HepG2 (cell line): ENCODE measurements around the gene TGFBI. TPM values are rescaled to one million over a fixed set of nuclear protein-coding genes. Genes with fewer than 3 reads are reported as not detected.
A peak's percentile ranks its signal among the peaks of the same experiment; 100 is the strongest.

Experiments used
- ATF1 ChIP-seq: IDR thresholded peaks from 2 replicates; pipeline ENCODE4 v1.6.1; 2016; ENCODE audit warnings: mild to moderate bottlenecking, control low read depth
- CEBPB ChIP-seq: IDR thresholded peaks from 2 replicates; pipeline ENCODE4 v1.6.1; 2011; ENCODE audit warnings: low read depth, low read length, improper control_type of control experiment, borderline replicate concordance
- FOSL2 ChIP-seq: sonication (generic); formaldehyde crosslinking; IDR thresholded peaks from 2 replicates; pipeline ENCODE4 v1.4.0; 2020; ENCODE audit warnings: missing genetic modification reagents
- GLMP ChIP-seq: sonication (generic); formaldehyde crosslinking; IDR thresholded peaks from 2 replicates; pipeline ENCODE4 v1.9.0; 2021; ENCODE audit warnings: missing genetic modification reagents, mild to moderate bottlenecking, borderline replicate concordance
- MEIS1 ChIP-seq: sonication (generic); formaldehyde crosslinking; IDR thresholded peaks from 2 replicates; pipeline ENCODE4 v1.9.0; 2021; ENCODE audit warnings: mild to moderate bottlenecking, missing genetic modification reagents, moderate library complexity, borderline replicate concordance
- MIER2 ChIP-seq: IDR thresholded peaks from 2 replicates; pipeline ENCODE4 v1.6.1; 2016; ENCODE audit warnings: missing biosample characterization, missing genetic modification reagents
- MXI1 ChIP-seq: IDR thresholded peaks from 3 replicates; pipeline ENCODE4 v1.6.1; 2012; ENCODE audit warnings: low read depth, low read length, inconsistent platforms, borderline replicate concordance
- POLR2AphosphoS5 ChIP-seq: IDR thresholded peaks from 2 replicates; pipeline ENCODE4 v1.6.1; 2012; ENCODE audit warnings: low read depth, low read length
- RFX1 ChIP-seq: fragments of 450-650 bp; IDR thresholded peaks from 2 replicates; pipeline ENCODE4 v1.6.1; 2017
- SNAPC5 ChIP-seq: sonication (generic); formaldehyde crosslinking; IDR thresholded peaks from 2 replicates; pipeline ENCODE4 v1.8.1; 2023; ENCODE audit warnings: mild to moderate bottlenecking, missing genetic modification reagents, borderline replicate concordance
- SP4 ChIP-seq: sonication (generic); formaldehyde crosslinking; IDR thresholded peaks from 2 replicates; pipeline ENCODE4 v1.8.1; 2023; ENCODE audit warnings: mild to moderate bottlenecking, missing genetic modification reagents
- YEATS4 ChIP-seq: sonication (generic); formaldehyde crosslinking; IDR thresholded peaks from 2 replicates; pipeline ENCODE4 v1.4.0; 2020; ENCODE audit warnings: missing genetic modification reagents, borderline replicate concordance
- ZBTB21 ChIP-seq: sonication (generic); formaldehyde crosslinking; IDR thresholded peaks from 2 replicates; pipeline ENCODE4 v1.4.0; 2020; ENCODE audit warnings: missing genetic modification reagents
- ZMYM4 ChIP-seq: sonication (generic); formaldehyde crosslinking; IDR thresholded peaks from 2 replicates; pipeline ENCODE4 v1.8.1; 2023; ENCODE audit warnings: mild to moderate bottlenecking, missing genetic modification reagents
- ZNF253 ChIP-seq: sonication (generic); formaldehyde crosslinking; IDR thresholded peaks from 2 replicates; pipeline ENCODE4 v1.8.0; 2022; ENCODE audit warnings: mild to moderate bottlenecking, missing genetic modification reagents, borderline replicate concordance
- ZNF572 ChIP-seq: sonication (generic); formaldehyde crosslinking; IDR thresholded peaks from 2 replicates; pipeline ENCODE4 v1.5.1; 2020; ENCODE audit warnings: mild to moderate bottlenecking, missing genetic modification reagents
- polyA plus RNA-seq, 8 experiments: library from polyadenylated mRNA; depleted of rRNA in 3 of 8; stranded (reverse) in 7 of 8; unstranded in 1 of 8; fragments of >200 nt; fragmentation: Illumina TruSeq in 4 of 8; extraction: Trizol in 4 of 8; gene quantifications; 2 replicates each; pipeline versions ENCODE4 v1.2.1 to v1.2.3, GENCODE V29; 2011 to 2016; ENCODE audit warnings: low read depth in 4 of 8, missing spikeins in 1 of 8, mixed read lengths in 1 of 8; ENCODE audit not compliant: insufficient read depth in 1 of 8
- total RNA-seq, 5 experiments: library from RNA; depleted of rRNA; stranded (reverse); fragments of >200 nt; fragmentation: Illumina TruSeq; extraction: Trizol; gene quantifications; 2 replicates each; pipeline ENCODE4 v1.2.3, GENCODE V29; 2016; ENCODE audit warnings: low read depth in 1 of 5
- TF ChIP-seq, protein P1 (sequence below): IDR thresholded peaks from 2 replicates; pipeline ENCODE4 v1.6.1; 2016; ENCODE audit warnings: missing compliant biosample characterization, missing genetic modification reagents, borderline replicate concordance
- TF ChIP-seq, protein P2 (sequence below): IDR thresholded peaks from 2 replicates; pipeline ENCODE4 v1.6.1; 2016; ENCODE audit warnings: low read depth
- TF ChIP-seq, protein P3 (sequence below): sonication (generic); formaldehyde crosslinking; IDR thresholded peaks from 2 replicates; pipeline ENCODE4 v1.5.1; 2020; ENCODE audit warnings: missing genetic modification reagents, mild to moderate bottlenecking, borderline replicate concordance
- TF ChIP-seq, protein P4 (sequence below): IDR thresholded peaks from 2 replicates; pipeline ENCODE4 v1.4.0; 2020; ENCODE audit warnings: mild to moderate bottlenecking, missing genetic modification reagents

TGFBI gene
- total and polyA plus RNA-seq, 2 of the 13 experiments (the other 11 are each of a cell fraction or from before 2014, with no cell fraction given), result 275 to 457 TPM

DNA sequence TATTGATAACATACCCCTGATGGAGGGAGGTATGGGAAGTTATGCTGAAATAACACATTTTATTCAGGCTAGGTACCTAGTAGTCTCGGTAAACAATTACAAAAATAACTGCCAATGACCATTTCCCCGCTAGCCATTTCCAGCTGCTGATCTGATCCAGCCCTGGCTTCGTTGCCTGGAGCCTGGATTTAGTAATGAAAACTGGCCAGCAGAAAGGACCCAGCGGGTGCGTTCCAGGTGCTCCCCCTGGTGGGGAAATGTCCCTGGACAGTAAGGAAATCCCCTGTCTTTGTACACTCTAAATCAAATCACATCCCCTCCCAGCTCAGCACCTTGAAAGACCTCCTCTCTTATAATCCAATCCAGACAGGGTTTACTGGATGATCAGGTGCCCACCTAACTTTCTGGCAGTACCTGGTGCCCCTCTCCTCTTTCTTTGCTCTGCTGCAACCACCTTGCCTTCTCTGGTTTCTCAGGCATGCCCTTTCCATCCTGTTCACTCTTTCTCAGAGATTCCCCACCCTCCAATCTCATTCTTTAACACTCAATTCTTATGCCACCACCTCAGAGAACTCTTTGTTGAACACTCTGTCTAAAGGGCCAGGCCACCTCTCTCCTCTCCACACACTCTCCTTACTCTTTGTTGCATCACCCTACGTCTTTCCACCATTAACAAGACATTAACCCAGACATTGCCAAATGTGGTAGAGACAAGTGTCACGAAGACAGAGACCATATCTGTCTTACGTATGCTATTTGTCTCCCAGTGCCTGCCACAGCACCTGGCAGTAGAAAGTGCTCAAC is 53.8 kb downstream of the TGFBI start (continued):
- no peak for TF ChIP-seq MXI1
- no peak for TF ChIP-seq SP4 (CRISPR knock-in tag)
- no peak for TF ChIP-seq ZBTB21 (CRISPR knock-in tag)
- no peak for TF ChIP-seq ZNF572
- no peak for TF ChIP-seq SNAPC5
- TF ChIP-seq, protein P1, sequence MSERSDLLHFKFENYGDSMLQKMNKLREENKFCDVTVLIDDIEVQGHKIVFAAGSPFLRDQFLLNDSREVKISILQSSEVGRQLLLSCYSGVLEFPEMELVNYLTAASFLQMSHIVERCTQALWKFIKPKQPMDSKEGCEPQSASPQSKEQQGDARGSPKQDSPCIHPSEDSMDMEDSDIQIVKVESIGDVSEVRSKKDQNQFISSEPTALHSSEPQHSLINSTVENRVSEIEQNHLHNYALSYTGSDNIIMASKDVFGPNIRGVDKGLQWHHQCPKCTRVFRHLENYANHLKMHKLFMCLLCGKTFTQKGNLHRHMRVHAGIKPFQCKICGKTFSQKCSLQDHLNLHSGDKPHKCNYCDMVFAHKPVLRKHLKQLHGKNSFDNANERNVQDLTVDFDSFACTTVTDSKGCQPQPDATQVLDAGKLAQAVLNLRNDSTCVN, result no peak
- TF ChIP-seq MEIS1 (CRISPR knock-in tag), result no peak
- TF ChIP-seq ZMYM4 (CRISPR knock-in tag), result no peak
- TF ChIP-seq FOSL2 (CRISPR knock-in tag), result 0 out of 2 replicates have a peak, but pooled peaks have one; percentile 26
- TF ChIP-seq, protein P2, sequence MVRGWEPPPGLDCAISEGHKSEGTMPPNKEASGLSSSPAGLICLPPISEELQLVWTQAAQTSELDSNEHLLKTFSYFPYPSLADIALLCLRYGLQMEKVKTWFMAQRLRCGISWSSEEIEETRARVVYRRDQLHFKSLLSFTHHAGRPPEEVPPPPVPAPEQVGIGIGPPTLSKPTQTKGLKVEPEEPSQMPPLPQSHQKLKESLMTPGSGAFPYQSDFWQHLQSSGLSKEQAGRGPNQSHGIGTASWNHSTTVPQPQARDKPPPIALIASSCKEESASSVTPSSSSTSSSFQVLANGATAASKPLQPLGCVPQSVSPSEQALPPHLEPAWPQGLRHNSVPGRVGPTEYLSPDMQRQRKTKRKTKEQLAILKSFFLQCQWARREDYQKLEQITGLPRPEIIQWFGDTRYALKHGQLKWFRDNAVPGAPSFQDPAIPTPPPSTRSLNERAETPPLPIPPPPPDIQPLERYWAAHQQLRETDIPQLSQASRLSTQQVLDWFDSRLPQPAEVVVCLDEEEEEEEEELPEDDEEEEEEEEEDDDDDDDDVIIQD (CRISPR knock-in tag), result no peak
- TF ChIP-seq, protein P3, sequence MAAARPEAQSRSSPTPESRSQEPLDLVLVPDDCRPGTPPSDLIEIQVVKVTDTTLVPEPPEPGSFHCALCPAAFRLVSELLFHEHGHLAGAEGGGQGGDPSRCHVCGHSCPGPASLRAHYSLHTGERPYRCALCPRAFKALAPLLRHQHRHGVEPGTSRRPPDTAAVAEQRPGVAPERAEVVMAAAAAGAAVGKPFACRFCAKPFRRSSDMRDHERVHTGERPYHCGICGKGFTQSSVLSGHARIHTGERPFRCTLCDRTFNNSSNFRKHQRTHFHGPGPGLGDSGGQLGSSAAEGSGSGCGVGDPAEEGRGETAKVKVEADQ (CRISPR knock-in tag), result 0 out of 2 replicates have a peak, but pooled peaks have one; percentile 33
- TF ChIP-seq GLMP (CRISPR knock-in tag), result no peak
- no peak for TF ChIP-seq MIER2 (CRISPR knock-in tag)
- TF ChIP-seq RFX1, result no peak
- TF ChIP-seq, protein P4, sequence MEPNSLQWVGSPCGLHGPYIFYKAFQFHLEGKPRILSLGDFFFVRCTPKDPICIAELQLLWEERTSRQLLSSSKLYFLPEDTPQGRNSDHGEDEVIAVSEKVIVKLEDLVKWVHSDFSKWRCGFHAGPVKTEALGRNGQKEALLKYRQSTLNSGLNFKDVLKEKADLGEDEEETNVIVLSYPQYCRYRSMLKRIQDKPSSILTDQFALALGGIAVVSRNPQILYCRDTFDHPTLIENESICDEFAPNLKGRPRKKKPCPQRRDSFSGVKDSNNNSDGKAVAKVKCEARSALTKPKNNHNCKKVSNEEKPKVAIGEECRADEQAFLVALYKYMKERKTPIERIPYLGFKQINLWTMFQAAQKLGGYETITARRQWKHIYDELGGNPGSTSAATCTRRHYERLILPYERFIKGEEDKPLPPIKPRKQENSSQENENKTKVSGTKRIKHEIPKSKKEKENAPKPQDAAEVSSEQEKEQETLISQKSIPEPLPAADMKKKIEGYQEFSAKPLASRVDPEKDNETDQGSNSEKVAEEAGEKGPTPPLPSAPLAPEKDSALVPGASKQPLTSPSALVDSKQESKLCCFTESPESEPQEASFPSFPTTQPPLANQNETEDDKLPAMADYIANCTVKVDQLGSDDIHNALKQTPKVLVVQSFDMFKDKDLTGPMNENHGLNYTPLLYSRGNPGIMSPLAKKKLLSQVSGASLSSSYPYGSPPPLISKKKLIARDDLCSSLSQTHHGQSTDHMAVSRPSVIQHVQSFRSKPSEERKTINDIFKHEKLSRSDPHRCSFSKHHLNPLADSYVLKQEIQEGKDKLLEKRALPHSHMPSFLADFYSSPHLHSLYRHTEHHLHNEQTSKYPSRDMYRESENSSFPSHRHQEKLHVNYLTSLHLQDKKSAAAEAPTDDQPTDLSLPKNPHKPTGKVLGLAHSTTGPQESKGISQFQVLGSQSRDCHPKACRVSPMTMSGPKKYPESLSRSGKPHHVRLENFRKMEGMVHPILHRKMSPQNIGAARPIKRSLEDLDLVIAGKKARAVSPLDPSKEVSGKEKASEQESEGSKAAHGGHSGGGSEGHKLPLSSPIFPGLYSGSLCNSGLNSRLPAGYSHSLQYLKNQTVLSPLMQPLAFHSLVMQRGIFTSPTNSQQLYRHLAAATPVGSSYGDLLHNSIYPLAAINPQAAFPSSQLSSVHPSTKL, result 0 out of 2 replicates have a peak, but pooled peaks have one; percentile 27
- no peak for TF ChIP-seq POLR2AphosphoS5
- no peak for TF ChIP-seq ATF1 (CRISPR knock-in tag)
- TF ChIP-seq YEATS4, result 0 out of 2 replicates have a peak, but pooled peaks have one; percentile 27
- TF ChIP-seq ZNF253 (CRISPR knock-in tag), result no peak
- 0 out of 2 replicates have a peak, but pooled peaks have one; percentile 1 for TF ChIP-seq CEBPB
